A549 (cell line): ENCODE measurements around the gene SSC5D.

ENCODE experiments used
- BHLHE40 ChIP-seq: IDR thresholded peaks from 2 replicates; pipeline ENCODE4 v1.6.1; 2012; ENCODE audit warnings: low read depth, low read length, inconsistent platforms
- POLR2A ChIP-seq: IDR thresholded peaks from 2 replicates; pipeline ENCODE4 v1.6.1; 2012; ENCODE audit warnings: mild to moderate bottlenecking, low read length
- TF ChIP-seq, protein P1 (sequence below): fragments of >200 bp; sonication (Bioruptor Twin); formaldehyde crosslinking; IDR thresholded peaks from 3 replicates; pipeline ENCODE4 v1.5.1; 2016
- TF ChIP-seq, protein P2 (sequence below): fragments of 450-650 bp; IDR thresholded peaks from 2 replicates; pipeline ENCODE4 v1.6.1; 2014; ENCODE audit warnings: antibody characterized with exemption
- TF ChIP-seq, protein P3 (sequence below): fragments of >200 bp; sonication (Bioruptor Twin); formaldehyde crosslinking; IDR thresholded peaks from 3 replicates; pipeline ENCODE4 v1.6.1; 2016

DNA sequence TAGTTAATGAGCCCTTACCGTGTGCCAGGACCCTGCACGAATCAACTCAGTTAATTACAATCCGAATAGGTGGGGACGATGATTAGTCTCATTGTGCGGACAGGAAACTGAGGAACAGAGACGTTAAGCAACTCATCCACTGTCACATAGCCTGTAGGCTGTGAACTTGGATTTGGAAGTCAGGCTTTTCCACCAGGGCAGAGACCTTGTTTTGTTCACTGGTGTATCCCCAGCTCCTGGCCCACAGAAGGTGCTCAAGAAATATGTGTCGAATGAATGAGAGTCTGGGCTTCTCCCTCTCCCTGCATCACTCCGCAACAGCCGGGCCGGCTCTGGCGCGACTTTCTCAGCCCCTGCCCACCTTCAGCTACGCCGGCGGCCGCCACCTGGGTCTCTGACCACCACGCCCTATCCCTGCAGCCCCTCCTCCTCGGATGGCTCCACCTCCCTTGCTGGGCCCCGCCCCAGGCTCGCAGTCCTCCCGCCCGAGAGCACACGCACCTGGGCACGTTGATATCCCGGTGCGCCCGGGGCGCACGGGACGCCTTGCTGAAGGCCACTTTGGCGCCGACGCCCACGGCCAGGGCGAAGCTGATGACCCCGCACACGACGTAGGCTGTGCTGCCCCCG, 46.4 kb upstream of the SSC5D start:
- TF ChIP-seq, protein P1, sequence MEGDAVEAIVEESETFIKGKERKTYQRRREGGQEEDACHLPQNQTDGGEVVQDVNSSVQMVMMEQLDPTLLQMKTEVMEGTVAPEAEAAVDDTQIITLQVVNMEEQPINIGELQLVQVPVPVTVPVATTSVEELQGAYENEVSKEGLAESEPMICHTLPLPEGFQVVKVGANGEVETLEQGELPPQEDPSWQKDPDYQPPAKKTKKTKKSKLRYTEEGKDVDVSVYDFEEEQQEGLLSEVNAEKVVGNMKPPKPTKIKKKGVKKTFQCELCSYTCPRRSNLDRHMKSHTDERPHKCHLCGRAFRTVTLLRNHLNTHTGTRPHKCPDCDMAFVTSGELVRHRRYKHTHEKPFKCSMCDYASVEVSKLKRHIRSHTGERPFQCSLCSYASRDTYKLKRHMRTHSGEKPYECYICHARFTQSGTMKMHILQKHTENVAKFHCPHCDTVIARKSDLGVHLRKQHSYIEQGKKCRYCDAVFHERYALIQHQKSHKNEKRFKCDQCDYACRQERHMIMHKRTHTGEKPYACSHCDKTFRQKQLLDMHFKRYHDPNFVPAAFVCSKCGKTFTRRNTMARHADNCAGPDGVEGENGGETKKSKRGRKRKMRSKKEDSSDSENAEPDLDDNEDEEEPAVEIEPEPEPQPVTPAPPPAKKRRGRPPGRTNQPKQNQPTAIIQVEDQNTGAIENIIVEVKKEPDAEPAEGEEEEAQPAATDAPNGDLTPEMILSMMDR, result no peak
- TF ChIP-seq, protein P2, sequence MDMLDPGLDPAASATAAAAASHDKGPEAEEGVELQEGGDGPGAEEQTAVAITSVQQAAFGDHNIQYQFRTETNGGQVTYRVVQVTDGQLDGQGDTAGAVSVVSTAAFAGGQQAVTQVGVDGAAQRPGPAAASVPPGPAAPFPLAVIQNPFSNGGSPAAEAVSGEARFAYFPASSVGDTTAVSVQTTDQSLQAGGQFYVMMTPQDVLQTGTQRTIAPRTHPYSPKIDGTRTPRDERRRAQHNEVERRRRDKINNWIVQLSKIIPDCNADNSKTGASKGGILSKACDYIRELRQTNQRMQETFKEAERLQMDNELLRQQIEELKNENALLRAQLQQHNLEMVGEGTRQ, result no peak
- TF ChIP-seq POLR2A (no peak), BHLHE40 (no peak)
- TF ChIP-seq, protein P3, sequence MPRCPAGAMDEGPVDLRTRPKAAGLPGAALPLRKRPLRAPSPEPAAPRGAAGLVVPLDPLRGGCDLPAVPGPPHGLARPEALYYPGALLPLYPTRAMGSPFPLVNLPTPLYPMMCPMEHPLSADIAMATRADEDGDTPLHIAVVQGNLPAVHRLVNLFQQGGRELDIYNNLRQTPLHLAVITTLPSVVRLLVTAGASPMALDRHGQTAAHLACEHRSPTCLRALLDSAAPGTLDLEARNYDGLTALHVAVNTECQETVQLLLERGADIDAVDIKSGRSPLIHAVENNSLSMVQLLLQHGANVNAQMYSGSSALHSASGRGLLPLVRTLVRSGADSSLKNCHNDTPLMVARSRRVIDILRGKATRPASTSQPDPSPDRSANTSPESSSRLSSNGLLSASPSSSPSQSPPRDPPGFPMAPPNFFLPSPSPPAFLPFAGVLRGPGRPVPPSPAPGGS, result no peak
